HG02885 (cell line): ENCODE measurements around the gene ACTMAP.
"Not testable (repeated sequence)": the region's sequence is repeated elsewhere in the genome, so short reads cannot be mapped to it uniquely, and the experiment has no call there.

Experiments used
- ATAC-seq: cut with Tn5 transposase; IDR thresholded peaks from one replicate; pipeline ENCODE4 v1.9.1; 2021; ENCODE audit warnings: mild to moderate bottlenecking; ENCODE audit not compliant: unreplicated experiment, poor library complexity

ACTMAP gene

DNA sequence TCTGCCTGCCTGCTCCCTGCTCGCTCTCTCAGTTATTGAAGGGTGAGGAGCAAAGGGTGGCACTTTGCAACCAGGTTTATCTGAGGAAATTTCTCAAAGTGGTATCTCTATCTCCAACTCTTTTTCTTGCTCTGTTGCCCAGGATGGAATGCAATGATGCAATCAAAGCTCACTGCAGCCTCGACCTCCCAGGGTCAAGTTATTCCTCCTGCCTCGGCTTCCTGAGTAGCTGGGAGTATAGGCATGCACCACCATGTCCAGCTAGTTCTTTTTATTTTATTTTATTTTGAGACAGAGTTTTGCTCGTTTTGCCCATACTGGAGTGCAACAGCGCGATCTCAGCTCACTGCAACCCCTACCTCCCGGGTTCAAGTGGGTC lies 4.9 kb downstream of the ACTMAP start:
- no peak for ATAC-seq

DNA sequence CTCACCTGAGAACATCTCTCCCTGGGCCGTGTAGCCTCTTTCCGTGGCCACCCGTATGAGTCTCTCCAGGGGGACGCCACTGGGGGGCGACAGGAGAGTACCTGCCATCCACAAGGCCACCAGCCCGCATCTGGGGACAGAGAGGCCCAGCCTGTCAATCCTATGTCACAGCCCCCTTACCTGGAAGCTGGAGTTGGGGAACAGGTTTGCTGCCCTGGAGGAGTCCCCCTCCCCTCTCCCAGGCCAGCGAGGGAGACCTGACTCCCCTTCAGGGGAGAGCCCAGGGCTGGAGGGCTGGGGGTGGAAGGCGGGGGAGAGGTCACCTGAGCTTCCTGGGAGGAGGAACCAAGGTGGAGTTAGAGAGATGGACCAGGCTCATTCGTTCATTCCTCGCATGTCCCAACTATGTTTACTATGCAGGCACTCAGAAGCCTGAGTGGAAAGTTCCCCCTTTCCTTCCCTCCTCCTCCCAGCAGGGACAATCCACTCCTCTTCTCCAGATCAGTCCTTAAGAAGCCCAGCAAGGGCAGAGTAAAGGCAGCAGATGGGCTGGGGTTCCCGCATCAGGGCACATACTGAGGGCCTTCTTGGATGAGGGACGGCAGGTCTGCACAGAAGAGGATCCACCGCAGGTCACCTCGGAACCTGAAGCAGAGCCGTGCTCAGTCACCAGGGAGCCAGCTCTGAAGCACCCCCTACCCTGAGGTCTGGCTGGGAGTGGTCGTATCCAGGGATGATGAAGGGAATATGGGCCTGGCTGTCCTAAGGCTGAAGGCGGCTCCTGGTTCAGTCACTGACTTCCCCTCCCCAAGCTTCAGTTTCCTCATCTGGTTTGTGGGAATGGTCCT lies 5.5 kb downstream of the ACTMAP start:
- ATAC-seq: no peak

DNA sequence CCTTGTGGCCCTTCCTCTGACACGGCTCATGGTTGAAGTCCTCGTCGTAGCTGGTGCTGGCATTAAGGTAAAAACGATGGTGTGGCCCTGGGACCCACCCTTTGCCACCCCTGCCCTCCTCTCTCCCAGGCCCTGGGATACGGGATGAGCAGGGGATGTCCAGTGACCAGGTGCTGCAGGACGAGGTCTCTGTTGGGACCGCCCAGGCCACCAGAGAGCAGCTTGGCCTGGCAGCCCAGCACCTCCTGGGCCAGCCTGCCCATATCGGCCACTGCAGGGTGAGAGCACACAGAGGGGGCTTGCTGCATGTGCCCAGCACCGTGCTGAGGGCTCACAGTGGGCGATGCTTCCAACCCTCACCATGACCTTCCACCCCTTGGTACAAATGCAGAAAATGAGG lies 6.4 kb downstream of the ACTMAP start:
- ATAC-seq: no peak

DNA sequence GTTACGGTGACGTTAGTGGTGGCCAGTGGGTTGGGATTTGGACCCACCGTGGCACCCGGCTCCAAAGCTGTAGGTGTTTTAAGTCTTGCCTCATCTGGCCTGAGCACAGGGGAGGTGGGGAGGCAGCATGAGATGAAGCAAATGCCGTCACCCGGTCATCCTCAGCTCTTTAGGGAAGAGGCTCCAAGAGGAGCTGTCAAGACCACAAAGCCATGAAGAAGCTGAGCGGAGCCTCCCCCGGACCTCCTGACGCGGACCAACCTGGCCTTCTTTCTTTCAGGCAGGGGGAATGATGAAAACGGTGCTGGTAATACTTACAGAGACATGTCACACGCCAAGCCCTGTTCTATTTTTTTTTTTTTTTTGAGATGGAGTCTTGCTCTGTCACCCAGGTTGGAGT lies 7.4 kb downstream of the ACTMAP start:
- ATAC-seq: no peak

DNA sequence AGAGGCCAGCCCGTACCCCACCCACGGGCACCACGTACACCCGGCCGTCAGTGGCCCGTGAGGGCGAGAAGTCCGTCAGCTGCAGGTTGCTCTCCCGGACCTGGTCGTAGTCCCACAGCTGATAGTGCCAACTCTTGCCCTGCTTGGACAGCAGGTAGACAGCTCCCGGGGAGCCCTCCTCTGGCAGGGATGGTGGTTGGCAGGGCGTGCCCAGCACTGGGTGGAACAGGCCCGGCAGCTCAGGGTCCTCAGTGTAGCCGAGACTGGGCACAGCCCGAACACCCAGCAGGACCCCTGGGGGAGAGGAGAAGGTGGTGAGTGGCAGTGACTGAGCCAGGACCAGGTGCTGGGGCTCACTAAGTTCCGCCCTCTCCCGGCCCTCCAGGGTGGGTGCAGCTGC lies 7.8 kb downstream of the ACTMAP start:
- no peak for ATAC-seq

DNA sequence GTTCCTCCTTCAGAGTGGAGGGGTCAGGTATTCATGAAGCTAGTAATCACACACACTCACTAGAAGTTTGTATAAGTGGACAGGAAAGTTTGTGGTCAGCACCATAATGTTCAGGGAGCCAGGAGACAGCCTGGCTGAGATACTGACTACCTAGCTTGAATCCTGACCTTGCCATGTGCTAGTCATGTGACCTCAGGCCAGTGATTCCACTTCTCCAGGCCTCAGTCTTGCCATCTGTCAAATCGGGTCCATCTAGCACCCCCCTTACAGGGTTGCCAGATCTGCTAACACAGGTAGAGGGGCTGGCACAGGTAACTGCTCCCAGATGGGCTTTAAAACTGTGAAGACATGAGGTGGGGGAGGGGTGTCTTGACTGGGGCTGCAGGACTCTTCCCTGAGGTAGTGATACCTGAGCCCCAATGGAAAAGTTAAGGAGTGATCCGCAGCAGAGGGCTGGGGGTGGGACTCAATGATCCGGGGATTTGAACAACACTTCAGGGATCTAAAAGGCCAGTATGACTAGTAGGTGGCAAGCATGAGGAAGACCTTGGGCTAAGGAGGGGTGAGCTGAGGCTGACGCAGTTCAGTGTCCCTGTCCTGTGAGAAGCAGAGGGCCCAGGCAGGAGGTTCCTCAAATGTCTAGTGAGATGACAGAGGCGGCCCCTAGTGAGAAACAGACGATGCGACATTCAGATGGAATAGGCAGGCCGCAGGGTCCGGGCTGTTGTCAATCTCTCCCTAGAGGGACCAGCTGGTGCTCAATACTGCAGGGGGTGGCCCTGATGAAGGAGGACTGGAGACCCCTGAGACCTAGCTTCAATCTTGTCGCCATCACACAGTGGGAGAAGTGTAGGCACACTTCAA lies 8.5 kb downstream of the ACTMAP start:
- no peak for ATAC-seq

DNA sequence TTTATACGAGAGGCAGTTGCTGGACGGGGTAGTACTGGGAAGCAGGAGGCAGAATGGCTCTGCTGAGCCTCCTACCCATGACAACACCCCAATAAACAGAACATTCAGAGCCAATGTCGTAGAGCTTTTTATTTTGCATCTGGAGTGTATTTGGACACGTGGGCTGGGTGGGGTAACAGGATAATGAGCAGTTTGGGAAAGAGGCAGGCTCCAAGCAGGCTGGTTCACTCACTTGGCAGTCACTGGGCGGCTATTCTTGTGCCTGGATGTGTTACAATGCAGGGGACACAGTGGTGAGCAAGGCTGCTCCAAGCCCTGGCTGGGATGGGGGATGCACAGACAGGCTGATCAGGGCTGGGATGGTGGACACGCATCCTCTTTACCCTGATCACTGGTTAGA lies 9.5 kb downstream of the ACTMAP start:
- no peak for ATAC-seq

DNA sequence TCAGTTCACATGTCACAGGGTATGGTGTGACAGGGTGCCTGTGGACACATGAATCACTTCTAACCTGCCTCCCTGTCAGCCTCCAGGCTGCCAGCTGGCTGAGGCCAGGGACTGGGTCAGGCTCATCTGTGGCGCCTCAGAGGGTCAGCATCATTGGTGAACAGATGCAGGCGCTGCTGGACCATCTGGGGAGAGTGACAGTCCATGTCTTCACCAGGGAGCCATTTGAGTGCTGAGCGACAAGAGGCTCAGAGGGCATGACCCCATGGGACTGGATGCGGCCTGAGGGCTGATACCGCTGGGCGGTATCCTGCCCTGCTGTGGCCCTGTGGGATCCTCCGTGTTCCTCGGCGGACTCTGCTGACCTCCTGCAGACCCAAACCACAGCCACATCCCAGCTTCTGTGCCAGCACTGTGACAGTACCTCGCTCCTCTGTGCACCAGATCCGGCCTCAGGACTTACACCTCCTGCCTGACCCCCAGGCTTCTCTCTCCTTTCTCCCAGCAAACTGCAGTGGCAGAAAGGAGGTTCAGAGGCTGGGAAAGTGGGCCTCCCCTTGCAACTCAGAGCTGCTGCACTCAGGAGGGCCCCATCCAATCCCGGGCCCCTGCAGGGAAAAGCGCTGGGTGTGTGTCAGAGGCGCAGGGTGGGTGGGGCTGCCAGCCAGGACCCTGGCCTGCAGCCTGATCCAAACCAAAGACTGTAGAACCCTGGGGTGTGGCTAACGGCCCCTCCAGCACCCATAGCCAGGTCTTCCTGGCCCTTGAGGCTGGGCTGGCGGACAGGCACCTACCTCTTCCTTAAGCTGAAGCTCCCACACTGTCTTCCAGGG lies 10.2 kb downstream of the ACTMAP start:
- ATAC-seq: no peak

DNA sequence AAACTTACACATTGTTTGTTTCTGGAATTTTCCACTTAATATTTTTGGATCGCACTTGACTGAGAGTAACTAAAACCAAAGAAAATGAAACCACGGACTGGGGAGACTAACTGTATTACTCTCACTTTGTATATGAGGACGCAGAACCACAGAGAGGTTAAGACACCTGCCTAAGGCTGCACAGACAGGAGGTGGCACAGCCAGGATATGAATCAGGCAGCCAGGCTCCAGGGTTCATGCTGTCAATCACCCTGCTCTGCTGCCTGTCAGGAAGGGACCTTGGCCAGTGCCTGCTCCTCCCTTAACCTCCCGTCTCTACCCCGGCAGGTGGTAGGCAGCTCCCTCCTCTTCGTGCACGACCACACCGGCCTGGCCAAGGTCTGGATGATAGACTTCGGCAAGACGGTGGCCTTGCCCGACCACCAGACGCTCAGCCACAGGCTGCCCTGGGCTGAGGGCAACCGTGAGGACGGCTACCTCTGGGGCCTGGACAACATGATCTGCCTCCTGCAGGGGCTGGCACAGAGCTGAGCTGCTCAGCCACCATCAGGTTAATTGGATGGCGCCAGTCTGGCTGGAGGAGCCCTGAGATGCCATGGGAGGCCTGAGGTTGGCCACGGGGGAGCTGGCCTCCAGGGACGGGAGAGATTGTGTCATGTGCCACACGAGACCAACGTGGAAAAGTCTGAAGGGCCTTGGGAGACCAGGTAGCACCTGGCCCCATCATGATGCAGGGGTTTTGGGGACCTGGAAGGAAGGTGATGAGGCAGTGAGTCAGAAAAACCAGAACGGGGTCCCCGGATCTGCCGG lies 11.0 kb downstream of the ACTMAP start:
- ATAC-seq: no peak

DNA sequence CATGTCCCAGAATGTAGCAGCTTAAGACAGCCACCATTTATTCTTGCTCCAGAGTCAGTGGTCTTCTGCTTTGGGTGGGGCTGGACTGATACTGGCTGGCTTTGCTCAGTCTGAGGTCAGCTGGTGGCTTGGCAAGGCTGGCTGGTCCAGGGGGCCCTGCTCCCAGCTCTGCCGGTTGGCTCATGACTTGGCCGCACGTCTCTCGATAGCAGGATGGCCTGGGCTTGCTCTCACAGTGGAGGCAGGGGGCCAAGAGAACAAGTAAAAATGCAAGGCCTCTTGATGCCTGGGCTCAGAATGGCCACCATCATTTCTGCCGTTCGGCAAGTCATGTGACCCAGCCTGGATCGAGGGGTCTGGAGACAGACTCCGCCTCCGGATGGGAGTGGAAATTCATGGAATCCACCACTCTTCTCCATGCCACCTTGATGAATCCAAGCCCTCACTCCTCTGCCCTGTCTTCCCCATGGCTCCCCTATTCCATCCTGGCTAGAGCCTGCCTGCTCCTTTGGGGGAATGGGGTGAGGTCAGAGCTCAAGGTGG lies 13.1 kb downstream of the ACTMAP start:
- no peak for ATAC-seq

DNA sequence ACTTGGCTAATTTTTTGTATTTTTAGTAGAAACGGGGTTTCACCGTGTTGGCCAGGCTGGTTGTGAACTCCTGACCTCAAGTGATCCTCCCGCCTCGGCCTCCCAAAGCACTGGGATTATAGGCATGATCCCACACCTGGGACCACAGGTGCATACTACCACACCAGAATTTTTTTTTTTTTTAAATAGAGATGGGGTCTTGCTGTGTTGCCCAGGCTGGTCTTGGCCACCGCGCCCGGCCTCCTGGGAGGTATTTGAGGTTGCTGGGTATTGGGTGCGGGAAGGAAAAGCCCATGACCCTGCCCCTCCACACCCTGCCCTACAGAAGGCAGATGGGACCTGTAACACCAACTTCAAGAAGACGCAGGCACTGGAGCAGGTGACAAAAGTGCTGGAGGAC lies 13.6 kb downstream of the ACTMAP start:
- ATAC-seq: no peak

DNA sequence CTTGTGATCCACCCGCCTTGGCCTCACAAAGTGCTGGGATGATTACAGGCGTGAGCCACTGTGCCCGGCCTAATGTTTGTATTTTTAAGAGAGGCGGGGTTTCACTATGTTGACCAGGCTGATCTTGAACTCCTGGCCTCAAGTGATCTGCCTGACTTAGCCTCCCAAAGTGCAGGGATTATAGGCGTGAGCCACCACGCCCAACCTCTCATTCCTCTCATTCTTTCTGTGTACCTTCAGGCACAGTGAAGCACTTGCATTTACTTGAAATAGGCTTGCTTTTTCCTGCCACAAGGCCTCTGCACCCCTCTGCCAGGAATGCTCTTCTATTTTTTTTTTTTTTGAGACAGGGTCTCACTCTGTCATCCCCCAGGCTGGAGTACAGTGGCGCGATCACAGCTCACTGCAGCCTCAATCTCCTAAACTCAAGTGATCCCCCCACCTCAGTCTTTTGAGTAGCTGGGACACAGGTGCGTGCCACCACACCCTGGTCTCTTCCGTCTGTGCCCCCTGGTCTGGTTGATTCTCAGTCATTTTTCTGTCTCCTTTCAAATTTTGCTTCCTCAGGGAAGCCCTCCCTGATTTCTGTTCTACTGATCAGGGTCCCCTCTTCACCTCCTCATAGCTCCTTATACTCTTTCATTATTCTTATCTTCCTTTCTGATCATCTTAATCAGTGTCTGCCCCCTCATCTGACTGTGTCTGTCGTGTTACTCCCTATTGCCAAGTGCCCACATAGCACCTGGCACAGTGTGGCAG lies 15.1 kb downstream of the ACTMAP start:
- ATAC-seq: no peak

DNA sequence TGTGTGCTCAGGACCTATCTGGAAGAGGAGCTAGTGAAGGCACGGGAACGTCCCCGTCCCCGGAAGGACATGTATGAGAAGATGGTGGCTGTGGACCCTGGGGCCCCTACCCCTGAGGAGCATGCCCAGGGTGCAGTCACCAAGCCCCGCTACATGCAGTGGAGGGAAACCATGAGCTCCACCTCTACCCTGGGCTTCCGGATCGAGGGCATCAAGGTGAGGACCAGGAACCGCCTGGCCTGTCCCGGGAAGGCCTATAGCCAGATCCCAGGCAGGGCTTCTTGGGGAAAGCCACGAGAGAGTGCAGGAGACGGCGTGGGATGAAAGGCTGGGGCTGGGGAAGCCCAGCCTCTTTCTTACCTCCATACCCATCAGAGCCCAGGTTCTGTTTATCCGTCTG lies 17.1 kb downstream of the ACTMAP start:
- ATAC-seq: no peak

DNA sequence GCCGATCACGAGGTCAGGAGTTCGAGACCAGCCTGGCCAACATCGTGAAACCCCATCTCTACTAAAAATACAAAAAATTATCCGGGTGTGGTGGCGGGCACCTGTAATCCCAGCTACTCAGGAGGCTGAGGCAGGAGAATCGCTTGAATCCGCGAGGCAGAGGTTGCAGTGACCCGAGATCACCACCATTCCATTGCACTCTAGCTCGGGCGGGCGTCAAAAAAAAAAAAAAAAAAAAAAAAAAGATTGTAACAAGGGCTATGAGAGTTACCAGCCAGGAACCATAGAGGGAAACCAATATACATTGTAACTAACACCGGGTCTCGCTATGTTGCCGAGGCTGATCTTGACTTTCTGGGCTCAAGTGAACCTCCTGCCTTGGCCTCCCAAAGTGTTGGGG lies 18.0 kb downstream of the ACTMAP start:
- ATAC-seq: not testable (repeated sequence)

DNA sequence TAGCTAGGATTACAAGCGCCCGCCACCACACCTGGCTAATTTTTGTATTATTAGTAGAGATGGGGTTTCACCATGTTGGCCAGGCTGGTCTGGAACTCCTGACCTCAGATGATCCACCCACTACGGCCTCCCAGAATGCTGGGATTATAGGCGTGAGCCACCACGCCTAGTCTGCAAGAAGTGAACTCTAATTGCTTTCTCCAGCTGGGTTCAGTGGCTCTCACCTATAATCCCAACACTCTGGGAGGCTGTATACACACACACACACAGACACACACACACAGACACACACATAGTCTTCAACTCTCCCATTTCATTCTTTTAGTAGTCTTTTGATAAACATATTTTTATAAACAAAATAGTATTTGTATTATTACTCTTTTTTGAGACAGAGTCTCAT lies 20.2 kb downstream of the ACTMAP start:
- not testable (repeated sequence) for ATAC-seq

DNA sequence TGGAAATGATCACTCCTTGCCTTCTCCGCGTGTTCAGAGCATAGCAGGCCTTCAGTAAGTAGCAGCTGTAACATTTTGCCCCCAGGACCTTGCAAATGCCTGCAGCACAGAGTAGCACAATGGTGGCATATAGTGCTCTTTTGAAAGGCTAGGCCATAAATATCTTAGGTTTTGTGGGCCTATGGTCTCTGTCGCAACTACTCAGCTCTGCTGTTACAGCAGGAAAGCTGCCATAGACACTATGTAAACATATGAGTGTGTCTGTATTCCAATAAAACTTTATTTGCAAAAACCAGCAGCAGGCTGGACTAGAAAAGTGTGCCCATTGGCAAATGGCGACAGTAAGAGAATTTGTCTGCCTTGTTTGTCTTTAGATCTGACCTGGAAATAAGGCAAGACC lies 24.0 kb downstream of the ACTMAP start:
- no peak for ATAC-seq

DNA sequence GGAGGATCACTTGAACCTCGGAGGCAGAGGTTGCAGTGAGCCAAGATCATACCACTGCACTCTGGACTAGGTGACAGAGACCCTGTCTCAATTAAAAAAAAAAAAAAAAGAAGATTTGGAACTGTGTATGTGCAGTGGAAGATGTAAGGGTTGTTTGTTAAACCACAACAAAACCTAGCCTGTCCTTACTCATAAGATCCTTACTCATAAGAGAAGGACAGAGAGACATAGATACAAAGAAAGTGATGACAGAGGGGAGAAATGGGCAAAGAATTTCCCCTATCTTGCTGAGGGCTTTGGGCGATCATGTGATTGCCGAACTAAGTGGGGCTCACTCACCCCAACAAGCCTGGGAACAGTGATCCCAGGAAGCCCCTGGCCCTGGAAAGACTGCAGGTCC lies 25.4 kb downstream of the ACTMAP start:
- ATAC-seq: no peak

DNA sequence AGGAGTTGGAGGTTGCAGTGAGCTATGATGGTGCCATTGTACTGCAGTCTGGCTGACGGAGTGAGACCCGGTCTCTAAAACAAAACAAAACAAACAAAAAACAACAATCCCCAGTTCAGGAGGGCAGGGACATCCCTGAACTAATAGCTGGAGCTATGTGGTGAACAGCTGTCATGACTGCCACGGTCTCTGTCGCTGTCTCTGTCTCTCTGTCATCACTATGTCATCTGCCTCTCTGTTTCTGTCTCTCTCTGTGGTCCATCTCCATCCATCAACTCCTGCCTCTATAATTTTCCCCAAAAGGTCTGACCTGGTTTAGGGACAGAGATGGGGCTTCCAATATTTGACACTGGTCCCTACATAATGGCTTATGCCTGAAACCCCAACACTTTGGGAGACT lies 26.0 kb downstream of the ACTMAP start:
- ATAC-seq: no peak

DNA sequence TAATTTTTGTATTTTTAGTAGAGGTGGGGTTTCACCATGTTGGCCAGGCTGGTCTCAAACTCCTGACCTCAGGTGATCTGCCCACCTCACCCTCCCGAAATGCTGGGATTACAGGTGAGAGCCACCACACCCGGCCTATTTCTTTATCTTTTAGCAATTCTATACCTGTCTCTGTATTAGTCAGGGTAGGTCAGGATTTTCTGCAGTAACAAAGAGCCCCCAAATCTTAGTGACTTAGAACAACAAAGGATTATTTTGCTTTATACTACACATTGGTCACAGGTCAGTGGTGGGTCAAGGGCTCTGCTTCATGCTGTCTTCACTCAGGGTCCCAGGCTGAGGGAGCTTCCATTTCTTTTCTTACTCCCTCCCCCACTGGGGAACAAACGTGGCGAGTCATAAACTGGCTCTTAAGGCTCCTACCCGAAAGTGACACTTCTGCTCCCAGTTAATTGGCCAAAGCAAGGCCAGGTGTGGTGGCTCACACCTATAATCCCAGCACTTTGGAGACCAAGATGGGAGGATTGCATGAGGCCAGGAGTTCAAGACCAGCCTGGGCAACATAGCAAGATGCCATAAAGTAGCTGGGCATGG lies 26.5 kb downstream of the ACTMAP start:
- ATAC-seq: no peak
